K562 (cell line): Measurements from ENCODE around the gene MELK.

ENCODE experiments used
- ELF1 ChIP-seq: fragments of 200-800 bp; sonication (Bioruptor generic); IDR thresholded peaks from 2 replicates; pipeline ENCODE4 v1.6.1; 2016; ENCODE audit warnings: missing genetic modification characterization, missing compliant biosample characterization
- FOSL1 ChIP-seq: fragments of 200-800 bp; sonication (Bioruptor generic); conservative IDR thresholded peaks from 2 replicates; pipeline ENCODE4 v1.6.1; 2016; ENCODE audit warnings: missing genetic modification characterization, missing compliant biosample characterization
- MTA3 ChIP-seq: fragments of 450-650 bp; formaldehyde crosslinking; IDR thresholded peaks from 2 replicates; pipeline ENCODE4 v1.6.1; 2017; ENCODE audit warnings: mild to moderate bottlenecking, borderline replicate concordance
- NCOA1 ChIP-seq: fragments of 450-650 bp; IDR thresholded peaks from 2 replicates; pipeline ENCODE4 v1.6.1; 2016; ENCODE audit warnings: low read depth
- POLR2A ChIP-seq: fragments of 450-650 bp; conservative IDR thresholded peaks from 2 replicates; pipeline ENCODE4 v1.6.1; 2016
- ZNF561 ChIP-seq: fragments of 450-650 bp; formaldehyde crosslinking; conservative IDR thresholded peaks from 2 replicates; pipeline ENCODE4 v1.4.0; 2020; ENCODE audit warnings: mild to moderate bottlenecking, moderate library complexity
- TF ChIP-seq, protein P1 (sequence below), 3 experiments: IDR thresholded peaks in 2 of 3; conservative IDR thresholded peaks in 1 of 3; 2 replicates each; pipeline ENCODE4 v1.5.1; 2011 to 2012; ENCODE audit warnings: low read length in 3 of 3, mild to moderate bottlenecking in 3 of 3, control low read depth in 2 of 3, improper control_type of control experiment in 1 of 3, inconsistent platforms in 1 of 3, low read depth in 1 of 3, mixed read lengths in 1 of 3, moderate library complexity in 1 of 3; ENCODE audit not compliant: insufficient read depth in 2 of 3
- TF ChIP-seq, protein P2 (sequence below): fragments of 200-800 bp; sonication (Bioruptor generic); IDR thresholded peaks from 2 replicates; pipeline ENCODE4 v1.6.1; 2017; ENCODE audit warnings: missing genetic modification characterization, missing compliant biosample characterization
- TF ChIP-seq, protein P3 (sequence below): fragments of 250-450 bp; sonication (Bioruptor Pico); IDR thresholded peaks from 2 replicates; pipeline ENCODE4 v1.8.0; 2021; ENCODE audit warnings: moderate library complexity, mild to moderate bottlenecking, inconsistent platforms

DNA sequence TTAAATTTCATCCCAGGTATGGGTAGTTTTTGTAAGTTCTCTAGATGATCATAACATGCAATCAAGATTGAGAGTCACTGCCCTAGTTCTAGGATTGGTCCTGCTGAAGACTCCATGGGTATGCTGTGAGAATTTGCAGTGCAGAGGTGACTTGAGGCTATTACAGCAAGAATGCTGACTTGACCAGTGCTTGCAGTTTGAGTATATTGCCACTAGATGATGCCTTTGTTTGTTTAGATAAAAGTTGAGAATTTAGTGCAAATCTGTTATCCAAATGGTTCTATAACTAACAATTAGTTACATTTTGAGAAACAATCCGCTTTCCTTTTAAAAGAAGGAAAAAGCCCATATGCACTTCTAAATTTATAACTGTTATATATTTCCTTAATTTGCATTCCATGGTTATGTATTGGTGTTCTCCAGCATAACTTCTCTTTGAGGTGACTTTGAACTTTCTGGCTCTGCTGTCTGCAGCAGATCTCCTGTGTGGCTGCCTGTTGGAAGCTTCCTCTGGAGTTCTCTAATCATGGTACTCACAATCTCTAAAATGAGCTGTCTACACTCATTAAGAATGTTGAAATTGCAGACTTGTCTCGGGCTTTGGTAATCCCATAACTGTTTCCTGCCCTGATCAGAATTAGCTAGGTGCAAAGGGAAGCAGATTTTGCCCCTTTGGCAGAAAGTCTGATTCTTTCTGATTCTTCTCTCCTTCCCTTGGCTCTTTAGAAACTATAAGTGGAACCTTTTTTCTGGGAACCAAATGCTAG is 24.9 kb downstream of the MELK start:
- TF ChIP-seq, protein P1, sequence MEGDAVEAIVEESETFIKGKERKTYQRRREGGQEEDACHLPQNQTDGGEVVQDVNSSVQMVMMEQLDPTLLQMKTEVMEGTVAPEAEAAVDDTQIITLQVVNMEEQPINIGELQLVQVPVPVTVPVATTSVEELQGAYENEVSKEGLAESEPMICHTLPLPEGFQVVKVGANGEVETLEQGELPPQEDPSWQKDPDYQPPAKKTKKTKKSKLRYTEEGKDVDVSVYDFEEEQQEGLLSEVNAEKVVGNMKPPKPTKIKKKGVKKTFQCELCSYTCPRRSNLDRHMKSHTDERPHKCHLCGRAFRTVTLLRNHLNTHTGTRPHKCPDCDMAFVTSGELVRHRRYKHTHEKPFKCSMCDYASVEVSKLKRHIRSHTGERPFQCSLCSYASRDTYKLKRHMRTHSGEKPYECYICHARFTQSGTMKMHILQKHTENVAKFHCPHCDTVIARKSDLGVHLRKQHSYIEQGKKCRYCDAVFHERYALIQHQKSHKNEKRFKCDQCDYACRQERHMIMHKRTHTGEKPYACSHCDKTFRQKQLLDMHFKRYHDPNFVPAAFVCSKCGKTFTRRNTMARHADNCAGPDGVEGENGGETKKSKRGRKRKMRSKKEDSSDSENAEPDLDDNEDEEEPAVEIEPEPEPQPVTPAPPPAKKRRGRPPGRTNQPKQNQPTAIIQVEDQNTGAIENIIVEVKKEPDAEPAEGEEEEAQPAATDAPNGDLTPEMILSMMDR (IDR thresholded peaks at IDR 0.05 in 2 of 3, conservative IDR thresholded peaks at IDR 0.05 in 1 of 3; ENCODE audit: insufficient read depth in 2 of 3, low read depth in 1 of 3, low read length in 3 of 3), result peak; percentile 29 to 53 (median 53); a peak in 4 of 6 replicates
- TF ChIP-seq MTA3 (no peak), POLR2A (no peak), FOSL1 (tag) (no peak), ELF1 (tag) (no peak), ZNF561 (no peak), NCOA1 (no peak)
- TF ChIP-seq, protein P2, sequence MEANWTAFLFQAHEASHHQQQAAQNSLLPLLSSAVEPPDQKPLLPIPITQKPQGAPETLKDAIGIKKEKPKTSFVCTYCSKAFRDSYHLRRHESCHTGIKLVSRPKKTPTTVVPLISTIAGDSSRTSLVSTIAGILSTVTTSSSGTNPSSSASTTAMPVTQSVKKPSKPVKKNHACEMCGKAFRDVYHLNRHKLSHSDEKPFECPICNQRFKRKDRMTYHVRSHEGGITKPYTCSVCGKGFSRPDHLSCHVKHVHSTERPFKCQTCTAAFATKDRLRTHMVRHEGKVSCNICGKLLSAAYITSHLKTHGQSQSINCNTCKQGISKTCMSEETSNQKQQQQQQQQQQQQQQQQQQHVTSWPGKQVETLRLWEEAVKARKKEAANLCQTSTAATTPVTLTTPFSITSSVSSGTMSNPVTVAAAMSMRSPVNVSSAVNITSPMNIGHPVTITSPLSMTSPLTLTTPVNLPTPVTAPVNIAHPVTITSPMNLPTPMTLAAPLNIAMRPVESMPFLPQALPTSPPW (CRISPR knock-in tag), result no peak
- TF ChIP-seq, protein P3, sequence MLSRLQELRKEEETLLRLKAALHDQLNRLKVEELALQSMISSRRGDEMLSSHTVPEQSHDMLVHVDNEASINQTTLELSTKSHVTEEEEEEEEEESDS (CRISPR knock-in tag), result no peak
